Keratinocyte (primary cell): ENCODE data around the gene SYPL1.

Experiments
- EZH2 ChIP-seq: IDR thresholded peaks from one replicate; pipeline ENCODE4 v1.6.1; 2012; ENCODE audit warnings: inconsistent platforms, mild to moderate bottlenecking, low read length, moderate library complexity
- TF ChIP-seq, protein P1 (sequence below), 3 experiments: IDR thresholded peaks in 1 of 3; conservative IDR thresholded peaks in 1 of 3; optimal IDR thresholded peaks in 1 of 3; 2 replicates in 2 of 3; 3 replicates in 1 of 3; pipeline versions ENCODE3 to v1.5.1; 2011; ENCODE audit warnings: low read length in 3 of 3, mild to moderate bottlenecking in 3 of 3, moderate library complexity in 2 of 3, control low read depth in 1 of 3, inconsistent platforms in 1 of 3; ENCODE audit not compliant: insufficient read depth in 2 of 3; ENCODE audit errors: extremely low read depth in 1 of 3

DNA sequence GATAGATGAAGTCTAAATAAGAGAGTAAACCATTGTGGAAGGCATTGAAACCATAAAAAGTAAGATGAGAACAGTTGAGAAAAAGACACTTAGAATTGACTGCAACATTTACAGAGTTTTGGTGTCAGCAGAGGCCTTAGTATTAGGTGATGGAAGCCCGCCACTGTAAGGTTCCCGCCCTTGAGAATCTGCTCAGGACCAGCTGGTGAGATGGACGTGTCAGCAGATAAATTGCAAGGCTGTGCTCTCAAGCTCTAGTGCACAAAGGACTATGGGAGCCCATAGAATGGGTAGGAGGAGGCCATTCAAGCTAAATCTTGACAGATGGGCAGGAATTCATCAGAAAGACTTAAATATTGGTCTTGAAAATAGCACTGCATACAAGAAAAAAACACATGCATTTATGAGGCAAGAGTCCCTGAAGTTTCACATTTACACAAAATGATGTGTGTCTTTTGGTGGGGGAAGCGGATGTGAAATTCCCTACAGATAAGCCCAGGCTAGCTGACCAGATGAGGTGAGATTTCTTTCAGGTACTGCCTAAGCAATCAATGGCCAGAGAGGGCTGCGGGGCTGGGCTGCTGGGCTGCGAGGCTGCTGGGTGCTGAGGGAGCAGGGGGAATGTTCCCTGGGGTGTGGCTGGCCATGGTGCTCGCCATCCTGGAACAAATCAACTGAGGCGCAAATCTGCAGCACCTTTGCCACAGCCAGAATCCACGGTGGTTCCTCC is 42.5 kb downstream of the SYPL1 start:
- TF ChIP-seq, protein P1, sequence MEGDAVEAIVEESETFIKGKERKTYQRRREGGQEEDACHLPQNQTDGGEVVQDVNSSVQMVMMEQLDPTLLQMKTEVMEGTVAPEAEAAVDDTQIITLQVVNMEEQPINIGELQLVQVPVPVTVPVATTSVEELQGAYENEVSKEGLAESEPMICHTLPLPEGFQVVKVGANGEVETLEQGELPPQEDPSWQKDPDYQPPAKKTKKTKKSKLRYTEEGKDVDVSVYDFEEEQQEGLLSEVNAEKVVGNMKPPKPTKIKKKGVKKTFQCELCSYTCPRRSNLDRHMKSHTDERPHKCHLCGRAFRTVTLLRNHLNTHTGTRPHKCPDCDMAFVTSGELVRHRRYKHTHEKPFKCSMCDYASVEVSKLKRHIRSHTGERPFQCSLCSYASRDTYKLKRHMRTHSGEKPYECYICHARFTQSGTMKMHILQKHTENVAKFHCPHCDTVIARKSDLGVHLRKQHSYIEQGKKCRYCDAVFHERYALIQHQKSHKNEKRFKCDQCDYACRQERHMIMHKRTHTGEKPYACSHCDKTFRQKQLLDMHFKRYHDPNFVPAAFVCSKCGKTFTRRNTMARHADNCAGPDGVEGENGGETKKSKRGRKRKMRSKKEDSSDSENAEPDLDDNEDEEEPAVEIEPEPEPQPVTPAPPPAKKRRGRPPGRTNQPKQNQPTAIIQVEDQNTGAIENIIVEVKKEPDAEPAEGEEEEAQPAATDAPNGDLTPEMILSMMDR (optimal IDR thresholded peaks at IDR 0.05 in 1 of 3, IDR thresholded peaks at IDR 0.05 in 1 of 3, conservative IDR thresholded peaks at IDR 0.05 in 1 of 3; ENCODE audit: extremely low read depth in 1 of 3, insufficient read depth in 2 of 3, low read length in 3 of 3) = no peak
- TF ChIP-seq EZH2 = no peak
